NCI-H446 (cell line): ENCODE results near the gene PCGF2.
"Not testable (repeated sequence)": the region's sequence is repeated elsewhere in the genome, so short reads cannot be mapped to it uniquely, and the experiment has no call there.

Source experiments
- DNase-seq, 2 experiments: peaks; one replicate each; lab custom pipeline; 2025; lab: John Stamatoyannopoulos, UW

The PCGF2 gene

DNA sequence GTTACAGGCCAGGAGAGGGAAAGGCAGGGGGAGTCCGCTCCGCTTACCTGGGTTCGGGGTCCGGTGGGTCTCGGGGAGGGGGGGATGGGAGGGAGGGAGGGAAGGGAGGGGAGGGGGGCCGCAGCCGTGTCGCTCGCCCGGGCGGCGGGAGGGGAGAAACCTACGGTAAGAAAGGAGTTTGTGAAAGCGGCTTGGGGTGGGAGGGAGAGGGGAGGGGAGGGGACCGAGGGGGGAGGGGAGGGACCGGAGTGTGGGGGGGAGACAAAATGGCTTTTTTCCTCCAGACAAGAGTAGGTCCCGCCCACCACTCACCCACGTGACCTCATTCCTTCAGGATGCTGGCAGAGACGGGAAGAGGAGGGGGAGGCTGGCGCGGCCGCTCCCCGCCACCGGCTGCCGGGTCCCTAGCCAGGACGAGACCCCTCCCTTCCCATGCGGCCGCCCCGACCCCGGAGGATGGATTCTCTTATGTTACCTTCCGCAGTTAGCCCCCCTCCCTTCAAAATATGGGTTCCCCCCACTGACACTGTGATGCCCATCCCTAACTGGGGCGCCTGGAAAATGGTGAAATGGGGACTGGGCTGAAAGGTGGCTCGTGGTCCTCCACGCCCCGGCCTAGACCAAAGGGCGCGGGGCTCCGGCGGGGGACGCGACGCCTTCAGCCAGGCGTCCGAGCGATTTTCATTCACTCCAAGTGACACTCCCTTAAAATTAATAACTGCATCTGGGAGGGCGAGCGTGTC is at the start of gene PCGF2:
PCGF2 (minus strand) TSS at position 188 of the 743 bp plus-strand sequence. CDS start 7,934 bp downstream, outside the sequence.
- peak; percentile 88 to 91 for DNase-seq

DNA sequence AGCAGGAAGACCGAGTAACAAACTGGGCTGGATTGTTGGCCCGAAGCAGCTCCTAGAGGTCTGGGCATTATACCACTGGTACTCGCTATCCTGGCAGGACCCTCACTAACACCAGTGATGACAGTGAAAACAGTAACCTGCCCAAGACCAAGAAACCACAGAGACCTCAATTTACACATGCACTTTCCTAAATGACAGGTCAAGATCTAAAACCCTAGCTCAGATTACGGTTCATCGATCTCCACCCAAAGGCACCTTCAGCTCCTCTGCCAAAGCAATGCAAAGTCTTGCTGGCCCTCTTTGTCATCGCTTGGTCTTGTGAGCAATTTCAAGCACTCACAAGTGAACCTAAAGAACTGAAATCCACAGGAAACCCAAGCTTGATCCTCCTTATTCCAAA is 49.7 kb upstream of the PCGF2 start:
- no peak for DNase-seq

DNA sequence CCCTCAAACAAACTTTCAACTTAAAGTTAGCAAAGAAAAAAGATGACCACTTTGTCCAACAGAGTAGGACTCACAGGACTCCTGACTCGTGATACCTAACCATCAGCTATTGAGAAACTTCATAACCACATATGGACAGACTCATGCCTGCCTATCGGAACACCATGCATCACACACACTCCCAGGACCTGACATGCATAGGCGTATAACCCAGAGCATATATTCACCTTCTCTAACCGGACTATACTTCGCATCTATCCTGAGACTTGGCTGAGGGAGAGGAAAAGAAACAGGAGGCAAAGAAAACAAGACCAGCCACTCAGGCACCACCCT is 49.0 kb upstream of the PCGF2 start:
- DNase-seq: no peak

DNA sequence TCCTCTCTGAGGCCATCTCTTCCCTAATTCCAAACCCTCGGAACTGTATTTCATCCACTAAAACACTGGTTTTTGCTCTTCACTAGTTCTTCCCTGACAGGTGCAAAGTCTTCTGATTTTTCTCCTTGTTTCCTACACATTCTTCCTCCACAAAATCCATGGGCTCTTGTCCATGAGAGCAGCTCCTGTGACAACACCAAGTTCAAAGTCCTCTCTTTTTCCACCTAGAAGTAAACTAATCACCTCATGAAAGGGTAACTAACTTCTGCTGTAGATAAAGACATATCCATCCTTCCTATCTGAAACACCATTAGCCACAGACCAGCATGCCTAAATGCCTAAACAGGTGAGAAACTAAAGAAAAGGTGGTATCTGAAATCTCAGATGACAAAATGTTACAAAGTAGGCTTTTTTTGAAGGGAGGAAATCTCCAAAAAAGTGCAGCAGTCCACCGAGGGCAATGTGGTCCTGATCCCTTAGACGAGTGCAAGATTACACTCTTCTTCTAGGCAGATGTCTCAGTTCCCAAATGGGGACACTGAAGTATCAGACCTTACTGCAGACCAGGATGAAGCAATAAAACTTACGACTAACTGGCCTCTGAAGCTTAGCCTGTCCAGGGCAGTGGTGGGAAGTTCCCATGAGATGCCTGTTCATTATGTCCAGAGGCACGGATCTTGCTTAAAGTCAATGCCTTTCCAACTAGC is 48.5 kb upstream of the PCGF2 start:
- no peak for DNase-seq

DNA sequence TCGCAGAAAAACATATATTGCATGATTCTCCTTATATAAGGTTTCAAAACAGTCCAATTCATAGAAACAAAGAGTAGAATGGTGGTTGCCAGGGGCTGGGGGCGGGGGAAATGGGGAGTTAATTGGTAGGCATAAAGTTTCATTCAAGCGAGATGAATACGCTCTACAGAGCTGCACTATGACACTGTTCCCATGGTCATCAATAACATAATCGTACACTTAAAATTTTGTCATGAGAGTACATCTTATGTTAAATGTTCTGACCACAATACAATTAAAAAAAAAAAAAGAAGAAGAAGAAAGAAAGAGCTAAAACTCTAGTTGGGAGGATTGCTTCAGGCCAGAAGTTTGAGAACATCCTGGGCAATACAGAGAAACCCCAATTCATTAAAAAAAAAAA is 46.1 kb upstream of the PCGF2 start:
- no peak for DNase-seq

DNA sequence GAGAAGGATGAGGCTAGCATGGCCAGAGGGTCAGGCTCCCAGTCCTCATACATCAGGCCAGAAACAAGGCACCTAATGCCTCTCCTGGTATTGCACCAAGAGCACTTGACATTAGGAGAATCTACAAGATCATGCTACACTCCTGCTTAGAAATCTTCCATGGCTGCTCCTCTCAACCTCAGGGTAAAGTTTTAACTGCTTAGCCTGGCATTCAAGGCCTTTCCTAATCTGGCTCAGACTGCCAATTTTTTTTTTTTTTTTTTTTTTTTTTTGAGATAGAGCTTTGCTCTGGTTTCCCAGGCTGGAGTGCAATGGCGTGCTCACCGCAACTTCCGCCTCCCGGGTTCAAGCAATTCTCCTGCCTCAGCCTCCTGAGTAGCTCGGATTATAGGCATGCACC is 43.0 kb upstream of the PCGF2 start:
- no peak for DNase-seq

DNA sequence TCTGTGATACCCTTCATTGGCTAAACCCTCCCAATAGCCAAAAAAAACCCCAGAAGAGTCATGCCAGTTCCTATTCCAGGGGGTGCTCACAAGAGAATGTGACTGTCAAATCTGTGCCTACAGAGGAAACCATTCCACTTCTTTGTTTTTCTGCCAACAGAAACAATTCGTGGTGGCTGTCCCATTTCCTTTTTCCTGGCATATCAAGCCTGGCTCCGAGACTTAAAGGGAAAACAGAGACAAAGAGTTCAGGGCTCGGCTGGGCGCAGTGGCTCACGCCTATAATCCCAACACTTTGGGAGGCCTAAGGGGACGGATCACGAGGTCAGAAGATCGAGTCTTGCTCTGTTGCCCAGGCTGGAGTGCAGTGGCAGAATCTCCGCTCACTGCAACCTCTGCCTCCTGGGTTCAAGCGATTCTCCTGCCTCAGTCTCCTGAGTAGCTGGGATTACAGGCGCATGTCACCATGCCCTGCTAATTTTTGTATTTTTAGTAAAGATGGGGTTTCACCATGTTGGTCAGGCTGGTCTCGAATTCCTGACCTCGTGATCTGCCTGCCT is 42.1 kb upstream of the PCGF2 start:
- not testable (repeated sequence) for DNase-seq

DNA sequence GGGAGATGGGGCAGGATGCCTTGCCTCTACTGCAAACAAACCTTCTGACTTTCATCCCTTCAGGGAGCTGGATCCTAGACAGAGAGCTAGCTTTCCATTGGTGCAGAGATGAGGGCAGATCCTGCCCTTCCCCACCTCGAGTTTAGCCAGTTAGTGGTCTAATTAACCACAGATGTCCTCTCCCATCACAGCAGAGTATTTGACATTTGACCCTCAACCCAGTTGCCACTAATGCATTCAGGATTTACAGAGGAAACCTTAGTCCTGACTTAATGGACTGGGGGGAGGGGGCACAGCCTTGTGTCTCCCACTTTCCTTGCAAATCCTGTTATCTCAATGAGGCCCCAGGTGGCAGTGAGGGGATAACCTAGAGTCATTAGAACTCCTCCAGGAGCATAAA is 41.0 kb upstream of the PCGF2 start:
- no peak for DNase-seq

DNA sequence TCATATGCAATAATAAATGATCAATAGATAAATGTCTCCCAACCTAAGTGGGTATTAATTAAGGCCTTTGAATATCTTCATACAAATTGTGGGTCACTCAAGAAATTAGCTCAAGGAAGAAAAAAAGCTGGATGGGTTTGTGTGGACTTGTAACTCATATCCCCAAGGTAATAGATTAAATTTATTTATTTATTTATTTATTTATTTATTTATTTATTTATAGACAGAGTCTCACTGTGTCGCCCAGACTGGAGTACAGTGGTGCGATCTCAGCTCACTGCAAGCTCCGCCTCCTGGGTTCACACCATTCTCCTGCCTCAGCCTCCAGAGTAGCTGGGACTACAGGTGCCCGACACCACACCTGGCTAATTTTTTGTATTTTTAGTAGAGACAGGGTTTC is 39.9 kb upstream of the PCGF2 start:
- not testable (repeated sequence) for DNase-seq

DNA sequence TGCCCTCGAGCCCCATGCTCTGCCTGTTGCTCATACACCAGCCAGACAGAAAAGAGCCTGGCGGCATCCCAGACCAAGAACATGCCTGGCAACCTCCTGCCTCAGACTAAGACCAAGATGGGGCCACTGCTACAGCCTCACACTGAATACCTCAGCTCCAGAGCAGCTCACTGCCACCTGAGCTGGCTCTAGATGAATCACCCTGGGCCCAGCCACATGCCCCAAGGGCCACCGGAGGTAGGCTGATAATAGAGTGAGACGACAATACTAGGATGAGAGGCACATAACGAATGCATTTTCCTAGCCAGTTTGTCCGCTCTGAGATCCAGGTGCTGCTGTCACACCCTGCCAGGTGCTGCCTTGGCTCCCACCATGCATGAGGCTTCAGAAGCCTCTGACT is 38.2 kb upstream of the PCGF2 start:
- no peak for DNase-seq

DNA sequence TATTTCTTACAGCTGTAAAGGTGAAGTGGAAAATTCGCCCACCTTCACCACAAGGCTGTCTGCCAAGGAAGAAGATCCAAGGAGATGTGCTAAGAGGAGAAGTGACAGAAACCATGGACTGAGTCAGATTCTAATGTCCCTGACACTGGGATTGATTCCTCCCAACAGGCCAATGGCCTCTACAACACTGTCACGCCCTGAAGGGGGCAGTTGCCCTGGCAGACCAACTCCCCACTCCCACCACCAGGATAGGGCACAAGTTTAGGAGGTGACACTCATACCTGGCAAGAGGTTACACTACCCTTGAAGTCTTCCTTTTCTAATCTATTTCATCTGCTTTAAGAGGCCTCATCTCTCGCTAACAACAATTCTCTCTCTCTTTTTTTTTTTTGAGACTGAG is 35.1 kb upstream of the PCGF2 start:
- no peak for DNase-seq

DNA sequence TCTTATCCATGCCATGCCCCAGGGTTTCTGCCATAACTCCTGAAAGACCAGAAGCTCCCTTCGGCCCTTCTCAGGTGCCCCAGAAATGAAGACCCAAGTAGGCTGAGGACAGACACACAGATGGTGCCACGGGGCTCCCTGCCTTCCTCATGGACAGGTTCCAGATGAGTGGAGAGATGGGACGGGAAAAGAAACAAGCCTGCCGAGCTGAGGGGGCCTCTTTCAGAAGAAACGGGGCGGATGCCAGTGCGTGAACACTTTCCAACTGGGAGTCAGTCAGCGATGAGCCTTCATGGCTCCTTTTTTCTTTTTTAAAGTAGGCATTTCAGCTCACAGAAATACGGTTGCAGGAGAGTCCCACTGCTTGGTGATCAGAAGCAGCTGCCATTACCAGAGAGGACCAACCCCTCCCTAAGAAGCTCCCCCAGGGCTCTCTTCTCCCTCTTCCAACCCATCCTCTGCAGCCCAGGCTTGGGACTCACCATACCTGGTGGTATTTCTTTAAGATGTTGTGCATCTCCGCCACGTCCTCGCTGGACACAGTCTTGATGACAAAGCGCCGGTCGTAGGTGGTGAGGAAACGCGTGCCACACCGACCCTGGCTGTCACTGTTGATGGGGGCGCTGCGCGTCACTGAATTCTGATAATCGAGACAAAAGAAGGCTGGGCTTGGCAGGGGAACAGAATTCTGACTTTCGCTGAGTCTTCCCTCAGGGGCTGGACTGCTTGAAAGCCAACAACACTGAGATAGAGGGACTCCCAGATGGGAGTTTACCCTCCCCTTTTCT is 32.0 kb upstream of the PCGF2 start:
- no peak for DNase-seq

DNA sequence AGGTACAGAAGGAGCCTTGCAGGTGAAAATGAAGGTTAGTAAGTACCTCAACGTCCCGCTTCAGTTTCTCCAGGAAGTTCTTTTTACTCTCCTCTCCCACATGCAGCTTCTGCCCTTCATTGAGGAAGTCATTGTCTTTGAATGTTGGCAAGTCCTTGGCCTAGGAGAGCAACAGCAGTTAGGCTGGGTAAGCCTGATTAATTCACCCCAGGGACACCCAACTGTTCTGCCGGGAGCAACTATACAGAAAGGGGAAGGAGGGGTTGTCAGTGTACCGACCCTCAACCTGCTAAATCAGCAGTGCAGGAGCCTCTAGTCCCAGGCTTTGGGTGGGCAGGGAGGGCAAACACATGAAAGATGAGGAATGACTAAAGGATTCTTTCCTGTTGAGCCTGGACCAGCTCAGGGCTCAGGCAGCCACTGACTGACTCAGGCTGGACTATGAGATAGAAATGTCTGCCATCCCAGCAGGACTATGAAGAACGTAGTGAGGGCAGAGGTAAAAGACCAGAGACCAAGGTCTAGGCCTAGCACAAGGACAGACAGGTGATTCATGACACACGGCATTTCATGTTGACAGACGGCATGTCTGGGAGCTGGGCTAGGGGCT is 29.6 kb upstream of the PCGF2 start:
- DNase-seq: no peak

DNA sequence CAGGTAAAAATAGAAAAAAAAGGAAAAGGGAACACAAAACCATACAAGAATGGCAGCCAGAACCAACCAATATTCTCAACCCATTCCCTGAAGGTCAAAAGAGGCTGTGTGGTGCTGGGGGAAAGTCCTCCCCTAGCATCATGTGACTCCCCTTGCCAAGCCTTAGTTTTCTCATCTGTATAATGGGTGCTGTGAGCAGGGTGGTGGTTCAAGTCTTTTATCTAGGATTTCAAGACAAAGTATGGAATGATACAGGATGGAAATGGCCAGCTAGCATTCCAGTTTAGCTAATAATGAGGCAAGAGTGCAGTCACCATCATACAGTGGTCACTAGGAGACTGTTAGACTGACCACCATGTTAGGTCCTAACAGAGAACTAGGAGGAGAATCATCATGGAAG is 25.1 kb upstream of the PCGF2 start:
- no peak for DNase-seq

DNA sequence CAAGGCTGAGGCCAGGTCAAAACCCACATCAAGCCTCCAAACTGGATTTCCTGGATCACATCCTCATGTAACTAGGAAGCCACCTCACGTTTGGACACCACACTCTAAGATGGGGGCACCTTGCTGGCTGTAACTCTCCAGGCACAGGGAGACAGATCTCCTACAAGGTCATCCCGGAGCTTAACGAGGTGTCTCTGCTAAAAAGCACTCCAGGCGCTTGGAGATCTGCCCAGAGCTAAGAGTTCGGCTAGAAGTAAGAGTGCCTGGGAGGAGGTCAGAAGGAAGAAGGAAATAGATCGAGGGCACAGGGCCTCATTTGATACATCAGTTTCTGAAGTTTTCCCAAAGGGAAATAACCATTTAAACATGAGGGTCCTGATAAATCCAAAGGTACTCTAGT is 20.3 kb upstream of the PCGF2 start:
- no peak for DNase-seq

DNA sequence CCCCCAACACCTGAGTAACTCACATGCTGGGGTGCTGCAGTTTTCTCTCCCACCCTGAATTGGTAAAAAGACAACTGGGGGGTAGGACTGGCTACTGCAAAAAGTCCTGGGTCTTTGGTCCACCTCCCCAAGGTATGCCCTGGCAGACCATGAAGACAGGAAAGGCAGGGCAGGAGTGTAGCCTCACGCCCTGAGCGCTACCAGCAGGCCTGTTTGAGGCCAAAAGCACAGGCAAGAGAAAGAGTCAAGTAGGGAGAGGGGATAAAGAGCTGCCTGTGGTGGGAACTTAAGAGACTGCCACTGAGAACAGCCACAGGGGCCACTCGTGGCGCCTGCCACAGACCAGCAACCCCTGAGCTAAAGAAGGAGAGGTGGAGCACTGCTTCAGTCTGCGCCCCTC is 18.2 kb upstream of the PCGF2 start:
- DNase-seq: no peak

DNA sequence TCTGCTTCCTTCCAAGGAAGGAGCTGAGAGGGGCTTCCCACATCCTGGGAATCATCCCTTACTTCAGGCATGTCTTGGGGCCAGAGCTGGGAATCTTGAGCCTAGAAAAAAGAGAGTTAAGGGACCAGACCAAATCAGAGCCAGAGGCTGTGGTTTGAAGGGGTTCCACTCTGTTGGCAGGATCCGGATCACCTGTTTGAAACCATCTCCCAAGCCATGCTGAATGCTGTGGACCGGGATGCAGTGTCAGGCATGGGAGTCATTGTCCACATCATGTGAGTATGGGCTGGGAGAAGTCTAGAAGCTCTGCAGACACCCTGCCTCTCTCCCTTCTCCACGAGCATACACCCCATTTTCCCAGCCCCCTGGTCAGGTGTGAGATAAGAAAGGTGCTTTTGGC is 14.1 kb upstream of the PCGF2 start:
- no peak for DNase-seq

DNA sequence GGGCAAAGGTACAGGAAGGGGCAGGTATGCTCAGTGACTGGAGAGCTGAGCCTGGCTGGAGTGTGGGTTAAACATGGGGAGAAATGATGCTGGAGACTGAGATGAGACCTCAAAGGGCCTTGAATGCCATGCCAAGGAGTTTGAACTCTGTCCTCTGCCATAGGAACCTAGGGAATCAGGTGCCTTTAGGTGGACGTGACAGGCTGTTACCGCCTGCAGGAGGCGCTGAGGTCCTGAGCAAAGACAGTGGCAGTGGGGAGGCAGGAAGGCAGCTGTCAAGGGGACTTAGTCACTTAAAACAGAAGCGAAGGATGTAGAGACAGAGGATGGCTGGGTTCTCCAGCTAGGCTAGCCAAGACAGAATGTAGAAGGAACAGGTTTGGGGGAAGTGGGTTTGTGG is 13.5 kb upstream of the PCGF2 start:
- DNase-seq: no peak

DNA sequence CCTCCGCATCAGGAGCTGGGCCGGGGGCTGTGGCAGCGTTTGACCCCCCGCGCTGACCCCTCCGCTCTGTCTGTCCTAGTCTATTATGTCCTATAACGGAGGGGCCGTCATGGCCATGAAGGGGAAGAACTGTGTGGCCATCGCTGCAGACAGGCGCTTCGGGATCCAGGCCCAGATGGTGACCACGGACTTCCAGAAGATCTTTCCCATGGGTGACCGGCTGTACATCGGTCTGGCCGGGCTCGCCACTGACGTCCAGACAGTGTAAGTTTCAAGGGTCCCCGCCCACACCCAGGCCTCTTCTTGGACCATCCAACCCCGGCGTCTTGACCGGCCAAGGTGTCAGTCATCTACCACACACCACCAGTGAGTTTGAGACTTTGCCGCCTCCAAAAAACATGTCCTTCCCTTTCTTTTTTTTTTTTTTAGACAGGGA is 5.0 kb upstream of the PCGF2 start:
- DNase-seq: no peak

DNA sequence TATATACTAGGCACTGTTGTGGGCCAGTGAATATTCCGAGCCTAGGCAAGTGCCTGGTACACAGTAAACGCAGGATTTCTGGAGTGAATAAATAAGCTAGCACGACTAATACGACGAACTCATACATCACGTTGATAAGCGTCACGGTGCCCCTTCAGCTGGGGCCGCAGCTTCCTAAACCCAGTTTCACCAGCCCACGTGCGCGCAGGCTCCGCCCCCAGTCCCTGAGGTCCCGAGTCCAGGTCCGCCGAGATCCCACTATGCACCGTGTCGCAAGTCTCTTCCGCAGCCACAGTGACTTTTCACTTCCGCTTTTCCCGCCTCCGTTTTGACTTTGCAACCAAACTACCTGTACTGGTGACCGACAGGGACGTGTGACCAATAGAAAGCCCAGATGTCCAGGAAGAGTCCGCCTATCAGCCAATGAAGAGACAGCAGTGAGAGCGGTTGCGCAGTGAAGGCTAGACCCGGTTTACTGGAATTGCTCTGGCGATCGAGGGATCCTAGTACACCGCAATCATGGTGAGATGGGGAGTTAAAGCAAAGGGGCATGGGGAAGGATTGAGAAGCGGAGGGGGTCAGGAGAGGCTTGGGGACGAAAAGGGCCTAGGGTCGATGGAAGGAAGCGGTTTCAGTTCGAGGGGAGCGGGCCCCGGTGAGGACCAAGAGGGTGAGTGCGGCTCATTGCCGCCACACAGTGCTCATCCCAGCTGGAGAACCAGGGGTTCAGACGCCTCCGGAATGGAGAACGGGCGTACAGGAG is 4.4 kb upstream of the PCGF2 start, which contains the start of gene PSMB3:
PSMB3 (plus strand) TSS at position 434 of the 763 bp plus-strand sequence; CDS start at position 520, 86 bp downstream.
- peak; percentile 98 to 99 for DNase-seq

DNA sequence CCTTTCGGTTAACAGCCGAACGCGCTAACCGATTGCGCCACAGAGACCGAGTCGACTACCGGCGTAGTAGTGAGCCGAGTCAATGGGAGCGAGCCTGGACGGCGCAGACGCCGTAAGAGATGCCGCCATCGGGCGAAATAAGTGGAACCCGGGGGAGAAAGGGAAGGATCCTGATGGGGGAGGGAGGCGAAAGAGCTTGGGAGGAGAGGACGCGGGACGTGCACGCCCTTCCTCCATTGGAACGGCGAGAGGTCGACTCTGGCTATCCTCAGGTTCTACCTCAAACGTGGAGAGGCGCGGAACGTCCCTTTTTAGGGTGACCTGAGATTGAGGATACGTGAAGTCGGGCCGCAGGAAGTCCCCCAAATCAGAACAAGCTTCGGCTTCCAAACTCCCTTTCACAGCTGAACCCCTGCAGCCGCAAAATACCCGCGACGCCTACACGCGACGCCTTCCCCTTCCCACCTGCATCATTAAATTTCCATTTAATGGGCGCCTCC is 3.7 kb upstream of the PCGF2 start:
- DNase-seq: peak; percentile 69 to 88
